ENCODE results near the gene MCL1. TPM values are rescaled to one million over a fixed set of nuclear protein-coding genes. Genes with fewer than 3 reads are reported as not detected.
"Not testable (repeated sequence)": the region's sequence is repeated elsewhere in the genome, so short reads cannot be mapped to it uniquely, and the experiment has no call there.

The MCL1 gene
- 154 TPM for total RNA-seq (ENCODE audit: unreplicated experiment)
- long read RNA-seq, transcript MCL1-202 (3 exons, 3,932 nt) = major isoform, 21 of 22 reads
- long read RNA-seq, partial matches to known transcripts = 0 of 22 reads
- long read RNA-seq, other reads (novel, unspliced or antisense) = 1 of 22 reads

- peaks cover 8% of the 10 kb centered on the region for H3K27me3 Mint-ChIP-seq (ENCODE audit: unreplicated experiment)
- peak; percentile 94 for DNase-seq
- peak within 1 kb of the TSS; percentile 97 for H3K27ac Mint-ChIP-seq (ENCODE audit: unreplicated experiment)
- peaks cover 14% of the 10 kb centered on the region for H3K4me1 Mint-ChIP-seq (ENCODE audit: low read depth, unreplicated experiment)
- H3K4me3 Mint-ChIP-seq (ENCODE audit: unreplicated experiment) = peak within 1 kb of the TSS; percentile 96
- peaks cover 6% of the 10 kb centered on the region for H3K36me3 Mint-ChIP-seq (ENCODE audit: unreplicated experiment)
- TF ChIP-seq CTCF (IDR thresholded peaks at IDR 0.05; ENCODE audit: partially characterized antibody, unreplicated experiment) = no peak
- peaks cover 15% of the 10 kb centered on the region for H3K9me3 Mint-ChIP-seq (ENCODE audit: unreplicated experiment)
Measured at GRCh38 chr1:150579110-150579944, at the start of gene MCL1. MCL1 (minus strand) TSS chr1:150579610; CDS start chr1:150579530, 80 bp downstream.

GRCh38 chr1:150628766-150629114 is 49.3 kb upstream of the MCL1 start:
- H3K4me3 Mint-ChIP-seq (ENCODE audit: unreplicated experiment) = no peak overlapping the region
- H3K36me3 Mint-ChIP-seq (ENCODE audit: unreplicated experiment) = no peaks in the 10 kb centered on the region
- TF ChIP-seq CTCF (IDR thresholded peaks at IDR 0.05; ENCODE audit: partially characterized antibody, unreplicated experiment) = no peak
- peaks cover 2% of the 10 kb centered on the region for H3K27me3 Mint-ChIP-seq (ENCODE audit: unreplicated experiment)
- DNase-seq = no peak
- no peak overlapping the region for H3K27ac Mint-ChIP-seq (ENCODE audit: unreplicated experiment)
- peaks cover 5% of the 10 kb centered on the region for H3K9me3 Mint-ChIP-seq (ENCODE audit: unreplicated experiment)
- H3K4me1 Mint-ChIP-seq (ENCODE audit: low read depth, unreplicated experiment) = peaks cover 13% of the 10 kb centered on the region

- peak overlapping the region; percentile 49 for H3K4me3 Mint-ChIP-seq (ENCODE audit: unreplicated experiment)
- H3K27me3 Mint-ChIP-seq (ENCODE audit: unreplicated experiment) = peaks cover 2% of the 10 kb centered on the region
- peak overlapping the region; percentile 11 for H3K27ac Mint-ChIP-seq (ENCODE audit: unreplicated experiment)
- TF ChIP-seq CTCF (IDR thresholded peaks at IDR 0.05; ENCODE audit: partially characterized antibody, unreplicated experiment) = no peak
- DNase-seq = no peak
- H3K4me1 Mint-ChIP-seq (ENCODE audit: low read depth, unreplicated experiment) = peaks cover 9% of the 10 kb centered on the region
- peaks cover 5% of the 10 kb centered on the region for H3K9me3 Mint-ChIP-seq (ENCODE audit: unreplicated experiment)
- no peaks in the 10 kb centered on the region for H3K36me3 Mint-ChIP-seq (ENCODE audit: unreplicated experiment)
Measured at GRCh38 chr1:150627826-150628410, 48.5 kb upstream of the MCL1 start.

GRCh38 chr1:150626150-150626549 is 46.7 kb upstream of the MCL1 start:
- no peak overlapping the region for H3K27ac Mint-ChIP-seq (ENCODE audit: unreplicated experiment)
- H3K36me3 Mint-ChIP-seq (ENCODE audit: unreplicated experiment) = no peaks in the 10 kb centered on the region
- peaks cover 3% of the 10 kb centered on the region for H3K9me3 Mint-ChIP-seq (ENCODE audit: unreplicated experiment)
- no peak for DNase-seq
- no peak for TF ChIP-seq CTCF (IDR thresholded peaks at IDR 0.05; ENCODE audit: partially characterized antibody, unreplicated experiment)
- H3K27me3 Mint-ChIP-seq (ENCODE audit: unreplicated experiment) = peaks cover 2% of the 10 kb centered on the region
- peaks cover 5% of the 10 kb centered on the region for H3K4me1 Mint-ChIP-seq (ENCODE audit: low read depth, unreplicated experiment)
- no peak overlapping the region for H3K4me3 Mint-ChIP-seq (ENCODE audit: unreplicated experiment)

GRCh38 chr1:150624546-150624945 is 45.1 kb upstream of the MCL1 start:
- not testable (repeated sequence) for H3K27me3 Mint-ChIP-seq (ENCODE audit: unreplicated experiment); H3K27ac Mint-ChIP-seq (ENCODE audit: unreplicated experiment); H3K9me3 Mint-ChIP-seq (ENCODE audit: unreplicated experiment); H3K36me3 Mint-ChIP-seq (ENCODE audit: unreplicated experiment); DNase-seq; H3K4me1 Mint-ChIP-seq (ENCODE audit: low read depth, unreplicated experiment)
- peak overlapping the region; percentile 67 for H3K4me3 Mint-ChIP-seq (ENCODE audit: unreplicated experiment)

- not testable (repeated sequence) for H3K27me3 Mint-ChIP-seq (ENCODE audit: unreplicated experiment); H3K36me3 Mint-ChIP-seq (ENCODE audit: unreplicated experiment); H3K4me3 Mint-ChIP-seq (ENCODE audit: unreplicated experiment); H3K9me3 Mint-ChIP-seq (ENCODE audit: unreplicated experiment); H3K4me1 Mint-ChIP-seq (ENCODE audit: low read depth, unreplicated experiment); H3K27ac Mint-ChIP-seq (ENCODE audit: unreplicated experiment); DNase-seq
Measured at GRCh38 chr1:150624134-150624533, 44.7 kb upstream of the MCL1 start.
